Esophagus muscularis mucosa (tissue), 4 donors: ENCODE data around the gene ATP5F1D. TPM values are rescaled to one million over a fixed set of nuclear protein-coding genes. Genes with fewer than 3 reads are reported as not detected.

Experiments
- DNase-seq: peaks from one replicate; pipeline ENCODE4 v3.0.0-alpha.2; 2017; ENCODE audit errors: extremely low spot score
- H3K27ac ChIP-seq, 4 donors: fragments of 200-600 bp; sonication (generic); replicated peaks in 1 of 4; 1 replicate in 3 of 4; 2 replicates in 1 of 4; pipeline ENCODE4 v1.5.1; 2016 to 2019; ENCODE audit warnings: mild to moderate bottlenecking in 1 of 4
- H3K27me3 ChIP-seq, 4 donors: fragments of 200-600 bp; sonication (generic); one replicate each; pipeline versions ENCODE4 v1.5.1 to v1.6.0; 2016 to 2019
- H3K36me3 ChIP-seq, 4 donors: fragments of 200-600 bp; sonication (generic); one replicate each; pipeline ENCODE4 v1.5.1; 2016 to 2019
- H3K4me1 ChIP-seq, 4 donors: fragments of 200-600 bp; sonication (generic); one replicate each; pipeline ENCODE4 v1.5.1; 2016 to 2019
- H3K4me3 ChIP-seq, 4 donors: fragments of 200-600 bp; sonication (generic); 1 replicate in 2 of 4; 2 replicates in 2 of 4; pipeline ENCODE4 v1.5.1; 2016 to 2019; ENCODE audit warnings: mild to moderate bottlenecking in 4 of 4, moderate library complexity in 1 of 4
- H3K9me3 ChIP-seq, 4 donors: fragments of 200-600 bp; sonication (generic); 1 replicate in 3 of 4; 2 replicates in 1 of 4; pipeline ENCODE4 v1.5.1; 2016 to 2019
- EP300 ChIP-seq: sonication (generic); formaldehyde crosslinking; IDR thresholded peaks from one replicate; pipeline ENCODE4 v1.6.1; 2017; ENCODE audit warnings: antibody characterized with exemption
- POLR2A ChIP-seq: fragments of 450-650 bp; IDR thresholded peaks from one replicate; pipeline ENCODE4 v1.6.1; 2017; ENCODE audit warnings: antibody characterized with exemption, moderate library complexity, mild to moderate bottlenecking, low read depth
- POLR2AphosphoS5 ChIP-seq, 2 donors: sonication (generic); formaldehyde crosslinking; IDR thresholded peaks; one replicate each; pipeline ENCODE4 v1.6.1; 2017; ENCODE audit warnings: antibody characterized with exemption in 2 of 2
- WGBS: methylation state at CpG from one replicate; pipeline ENCODE4 v1.1.5; 2018; 5-methylcytosine and 5-hydroxymethylcytosine counted together
- intact Hi-C: fragments of 100-400 bp; cut with DNase I; formaldehyde crosslinking; loops from one replicate; pipeline ENCODE4 v1.15.1; 2023
- total RNA-seq, 4 donors: library from RNA; depleted of rRNA; stranded (reverse); fragments of >200 nt; gene quantifications; one replicate each; pipeline versions ENCODE4 v1.1.0 to v1.2.1, GENCODE V29; 2016
- TF ChIP-seq, protein P1 (sequence below), 3 experiments: fragments of 200-600 bp in 2 of 3; fragments of 450-650 bp in 1 of 3; sonication (generic) in 2 of 3; IDR thresholded peaks; one replicate each; pipeline ENCODE4 v1.5.1; 2017 to 2019; ENCODE audit warnings: antibody characterized with exemption in 3 of 3, mild to moderate bottlenecking in 2 of 3, moderate library complexity in 1 of 3

Gene ATP5F1D
- total RNA-seq, 4 donors from 2014 or later, result 77.5 to 140 (median 109) TPM

DNA sequence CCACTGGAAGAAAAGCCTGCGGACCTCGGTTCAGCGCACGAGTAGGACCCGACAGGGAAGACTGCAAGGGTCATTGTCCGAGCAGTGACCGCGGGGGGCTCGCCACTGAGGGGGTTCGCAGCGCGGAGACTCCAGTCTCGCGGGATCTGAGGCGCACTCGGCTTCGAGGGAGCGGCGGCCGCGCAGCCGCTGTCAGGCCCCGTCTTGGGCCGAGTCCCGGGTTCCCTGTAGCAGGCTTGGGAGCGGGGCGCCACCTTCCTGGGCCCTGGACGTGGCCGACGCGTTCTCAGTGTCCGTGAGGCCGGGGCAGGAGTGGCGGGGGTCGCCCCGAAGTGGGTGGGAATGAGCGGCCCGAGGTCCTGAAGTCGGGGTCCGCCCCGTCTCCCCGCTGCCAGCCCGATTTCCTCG lies 33.3 kb downstream of the ATP5F1D start:
- Histone ChIP-seq H3K4me3 (peak overlapping the region; percentile 53 to 70 (median 70)), H3K9me3 (no peaks in the 10 kb centered on the region), H3K36me3 (peaks cover 34 to 73% (median 69%) of the 10 kb centered on the region in 4 donors), H3K27ac (peak overlapping the region; percentile 97 to 100 (median 100)), H3K27me3 (no peaks in the 10 kb centered on the region), H3K4me1 (peaks cover 60 to 82% (median 71%) of the 10 kb centered on the region in 4 donors)
- TF ChIP-seq POLR2A, result peak; percentile 28
- TF ChIP-seq, protein P1, sequence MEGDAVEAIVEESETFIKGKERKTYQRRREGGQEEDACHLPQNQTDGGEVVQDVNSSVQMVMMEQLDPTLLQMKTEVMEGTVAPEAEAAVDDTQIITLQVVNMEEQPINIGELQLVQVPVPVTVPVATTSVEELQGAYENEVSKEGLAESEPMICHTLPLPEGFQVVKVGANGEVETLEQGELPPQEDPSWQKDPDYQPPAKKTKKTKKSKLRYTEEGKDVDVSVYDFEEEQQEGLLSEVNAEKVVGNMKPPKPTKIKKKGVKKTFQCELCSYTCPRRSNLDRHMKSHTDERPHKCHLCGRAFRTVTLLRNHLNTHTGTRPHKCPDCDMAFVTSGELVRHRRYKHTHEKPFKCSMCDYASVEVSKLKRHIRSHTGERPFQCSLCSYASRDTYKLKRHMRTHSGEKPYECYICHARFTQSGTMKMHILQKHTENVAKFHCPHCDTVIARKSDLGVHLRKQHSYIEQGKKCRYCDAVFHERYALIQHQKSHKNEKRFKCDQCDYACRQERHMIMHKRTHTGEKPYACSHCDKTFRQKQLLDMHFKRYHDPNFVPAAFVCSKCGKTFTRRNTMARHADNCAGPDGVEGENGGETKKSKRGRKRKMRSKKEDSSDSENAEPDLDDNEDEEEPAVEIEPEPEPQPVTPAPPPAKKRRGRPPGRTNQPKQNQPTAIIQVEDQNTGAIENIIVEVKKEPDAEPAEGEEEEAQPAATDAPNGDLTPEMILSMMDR (IDR thresholded peaks at IDR 0.05), result no peak
- TF ChIP-seq POLR2AphosphoS5 (IDR thresholded peaks at IDR 0.05), result no peak
- intact Hi-C loops, result no loop called here
- WGBS, result 44% methylated on average over 20 of the region's 44 CpGs
- no peak for DNase-seq

GRCh38 chr19:1275260-1275975 lies 33.9 kb downstream of the ATP5F1D start, which contains the start of gene FAM174C:
FAM174C (plus strand) TSS chr19:1275530; CDS start chr19:1275550, 20 bp downstream.
- TF ChIP-seq, protein P1 (IDR thresholded peaks at IDR 0.05), result peak in 1 of 3 experiments; percentile 14
- peak; percentile 37 for TF ChIP-seq POLR2A
- peak; percentile 84 to 86 for TF ChIP-seq POLR2AphosphoS5 (IDR thresholded peaks at IDR 0.05)
- TF ChIP-seq EP300, result no peak
- WGBS, result no CpG with 5 or more reads among the region's 98 CpGs
- Histone ChIP-seq H3K27ac (peak within 1 kb of the TSS; percentile 97 to 100 (median 100)), H3K4me1 (peaks cover 58 to 80% (median 67%) of the 10 kb centered on the region in 4 donors), H3K27me3 (no peaks in the 10 kb centered on the region), H3K36me3 (peaks cover 34 to 76% (median 69%) of the 10 kb centered on the region in 4 donors), H3K9me3 (no peaks in the 10 kb centered on the region), H3K4me3 (peak within 1 kb of the TSS; percentile 53 to 70 (median 70))
- DNase-seq, result peak; percentile 99
- intact Hi-C loops, result no loop called here

DNA sequence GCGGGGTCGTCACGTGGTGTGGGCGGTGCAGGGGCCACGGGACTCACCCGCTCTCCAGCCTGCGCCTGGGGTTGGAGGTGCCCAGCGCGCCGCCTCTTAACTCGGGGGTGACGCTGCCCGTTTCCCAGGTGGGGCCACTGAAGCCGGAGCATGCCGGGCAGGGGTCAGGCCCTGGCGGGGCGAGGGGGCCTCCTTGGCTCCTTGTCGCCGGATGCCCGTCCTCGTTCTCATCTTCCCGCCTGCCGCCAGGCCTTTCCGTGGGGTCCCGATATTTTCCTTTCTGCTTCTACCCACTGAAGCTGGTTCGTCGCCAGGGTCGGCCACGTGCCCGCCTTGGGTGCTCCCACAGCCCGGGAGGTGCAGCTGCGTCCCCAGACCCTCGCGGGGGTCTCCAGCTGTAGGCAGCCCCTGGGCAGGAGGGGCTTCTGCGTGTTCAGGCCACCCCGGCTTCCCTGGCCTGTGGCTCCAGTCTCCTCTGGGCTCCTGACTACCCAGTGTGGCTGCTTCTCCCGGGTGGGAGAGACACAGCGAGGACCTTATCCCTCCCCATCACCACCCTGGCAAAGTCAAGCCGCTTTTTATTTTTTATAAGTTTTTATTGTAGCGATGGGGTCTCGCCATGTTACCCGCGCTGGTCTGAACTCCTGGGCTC lies 34.6 kb downstream of the ATP5F1D start:
- Histone ChIP-seq H3K36me3 (peaks cover 32 to 70% (median 63%) of the 10 kb centered on the region in 4 donors), H3K4me1 (peaks cover 51 to 73% (median 60%) of the 10 kb centered on the region in 4 donors), H3K4me3 (peak overlapping the region; percentile 53 to 70 (median 70)), H3K27me3 (no peaks in the 10 kb centered on the region), H3K27ac (peak overlapping the region; percentile 97 to 100 (median 100)), H3K9me3 (no peaks in the 10 kb centered on the region)
- WGBS, result 23% methylated on average over 22 of the region's 43 CpGs
- DNase-seq, result no peak
- intact Hi-C loops, result no loop called here
- TF ChIP-seq EP300, result no peak
- peak; percentile 4 to 63 for TF ChIP-seq POLR2AphosphoS5 (IDR thresholded peaks at IDR 0.05)

DNA sequence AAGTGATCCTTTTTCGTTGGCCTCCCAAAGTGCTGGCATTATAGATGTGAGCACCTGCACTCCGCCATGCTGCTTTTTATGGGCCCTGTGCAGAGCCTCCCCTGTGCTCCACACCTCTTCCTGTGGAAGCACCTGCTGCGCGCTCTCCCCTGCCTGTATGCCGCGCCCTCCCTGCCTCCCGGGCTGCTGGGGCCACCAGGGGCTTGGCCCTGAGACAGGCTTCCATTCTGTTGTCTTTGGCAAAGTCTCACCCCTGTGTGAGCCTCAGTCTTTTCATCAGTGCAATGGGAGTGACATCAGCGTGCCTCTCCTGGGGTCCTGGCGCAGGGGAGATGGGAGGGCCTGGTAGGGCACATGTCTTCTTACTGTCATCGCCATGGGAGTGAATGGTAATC lies 35.1 kb downstream of the ATP5F1D start:
- Histone ChIP-seq H3K4me1 (peaks cover 45 to 68% (median 55%) of the 10 kb centered on the region in 4 donors), H3K27ac (peak overlapping the region; percentile 97 to 100 (median 100)), H3K4me3 (peak overlapping the region; percentile 53 to 70 (median 70)), H3K36me3 (peaks cover 27 to 65% (median 58%) of the 10 kb centered on the region in 4 donors), H3K27me3 (no peaks in the 10 kb centered on the region), H3K9me3 (no peaks in the 10 kb centered on the region)
- DNase-seq, result no peak
- intact Hi-C loops, result no loop called here
- WGBS, result 86% methylated on average over 10 of the region's 10 CpGs
- no peak for TF ChIP-seq EP300
- TF ChIP-seq, protein P1 (IDR thresholded peaks at IDR 0.05), result no peak
- TF ChIP-seq POLR2AphosphoS5 (IDR thresholded peaks at IDR 0.05), result no peak
- no peak for TF ChIP-seq POLR2A

- no peaks in the 10 kb centered on the region for H3K27me3 ChIP-seq
- peaks cover 41 to 63% (median 51%) of the 10 kb centered on the region in 4 donors for H3K4me1 ChIP-seq
- H3K27ac ChIP-seq, result peak overlapping the region in 3 of 4 donors; percentile 97 to 100 (median 100)
- WGBS, result 88% methylated on average over 13 of the region's 15 CpGs
- no peak overlapping the region for H3K4me3 ChIP-seq
- intact Hi-C loops, result no loop called here
- H3K36me3 ChIP-seq, result peaks cover 22 to 61% (median 54%) of the 10 kb centered on the region in 4 donors
- no peaks in the 10 kb centered on the region for H3K9me3 ChIP-seq
- no peak for DNase-seq
- no peak for TF ChIP-seq POLR2AphosphoS5 (IDR thresholded peaks at IDR 0.05)
- TF ChIP-seq, protein P1 (IDR thresholded peaks at IDR 0.05), result no peak
- TF ChIP-seq EP300, result no peak
Observed at GRCh38 chr19:1277061-1277460, 35.5 kb downstream of the ATP5F1D start.
